Keratinocyte (primary cell): ENCODE measurements around the gene MUC6. TPM values are rescaled to one million over a fixed set of nuclear protein-coding genes. Genes with fewer than 3 reads are reported as not detected.

ENCODE experiments used
- DNase-seq: peaks from one replicate; pipeline ENCODE4 v3.0.0-alpha.2; 2011; ENCODE audit warnings: low read depth, missing footprints, low spot score
- FAIRE-seq: peaks from 2 replicates; lab custom pipeline; 2011; peaks lifted over from hg19 to GRCh38; lab: Jason Lieb, UNC
- H2AFZ ChIP-seq: 2 replicates; pipeline ENCODE4 v1.6.0; 2012; ENCODE audit warnings: low read length, control low read depth, inconsistent platforms; ENCODE audit not compliant: control insufficient read depth
- H3K27ac ChIP-seq: 2 replicates; pipeline ENCODE4 v1.5.1; 2011; ENCODE audit warnings: low read length; ENCODE audit not compliant: control insufficient read depth, insufficient read depth
- H3K27me3 ChIP-seq: 3 replicates; pipeline ENCODE4 v1.6.0; 2011; ENCODE audit warnings: low read length; ENCODE audit not compliant: control insufficient read depth, insufficient read depth; ENCODE audit errors: extremely low read depth
- H3K36me3 ChIP-seq, 2 experiments: 2 replicates in 1 of 2; 3 replicates in 1 of 2; pipeline ENCODE4 v1.5.1; 2011; ENCODE audit warnings: low read length in 2 of 2, mild to moderate bottlenecking in 1 of 2; ENCODE audit not compliant: control insufficient read depth in 2 of 2, insufficient read depth in 2 of 2; ENCODE audit errors: extremely low read depth in 1 of 2
- H3K4me1 ChIP-seq: 3 replicates; pipeline ENCODE4 v1.5.1; 2011; ENCODE audit warnings: low read length; ENCODE audit not compliant: control insufficient read depth, insufficient read depth; ENCODE audit errors: extremely low read depth
- H3K4me2 ChIP-seq: 3 replicates; pipeline ENCODE4 v1.6.0; 2011; ENCODE audit warnings: low read depth, low read length; ENCODE audit not compliant: control insufficient read depth, insufficient read depth; ENCODE audit errors: extremely low read depth
- H3K4me3 ChIP-seq, 3 experiments: fragments of 200-600 bp in 1 of 3; sonication (generic) in 1 of 3; 2 replicates in 2 of 3; 3 replicates in 1 of 3; pipeline ENCODE4 v1.5.1; 2011 to 2016; ENCODE audit warnings: low read length in 3 of 3, mild to moderate bottlenecking in 3 of 3, control low read depth in 2 of 3, inconsistent platforms in 1 of 3, low read depth in 1 of 3, mixed read lengths in 1 of 3, mixed run types in 1 of 3, moderate library complexity in 1 of 3; ENCODE audit not compliant: control insufficient read depth in 2 of 3, insufficient read depth in 2 of 3; ENCODE audit errors: extremely low read depth in 1 of 3
- H3K79me2 ChIP-seq: 2 replicates; pipeline ENCODE4 v1.6.0; 2012; ENCODE audit warnings: low read length; ENCODE audit not compliant: control insufficient read depth, insufficient read depth
- H3K9ac ChIP-seq: 3 replicates; pipeline ENCODE4 v1.6.0; 2011; ENCODE audit warnings: low read length; ENCODE audit not compliant: control insufficient read depth, insufficient read depth; ENCODE audit errors: extremely low read depth
- H3K9me1 ChIP-seq: 3 replicates; pipeline ENCODE4 v1.6.0; 2011; ENCODE audit warnings: low read length; ENCODE audit not compliant: control insufficient read depth, insufficient read depth; ENCODE audit errors: extremely low read depth
- H3K9me3 ChIP-seq: 2 replicates; pipeline ENCODE4 v1.5.1; 2012; ENCODE audit warnings: low read depth, low read length; ENCODE audit not compliant: control insufficient read depth
- H4K20me1 ChIP-seq: 3 replicates; pipeline ENCODE4 v1.6.0; 2011; ENCODE audit warnings: low read length; ENCODE audit not compliant: control insufficient read depth, insufficient read depth; ENCODE audit errors: extremely low read depth
- CTCF ChIP-seq, 3 experiments: IDR thresholded peaks in 1 of 3; conservative IDR thresholded peaks in 1 of 3; optimal IDR thresholded peaks in 1 of 3; 2 replicates in 2 of 3; 3 replicates in 1 of 3; pipeline versions ENCODE3 to v1.5.1; 2011; ENCODE audit warnings: low read length in 3 of 3, mild to moderate bottlenecking in 3 of 3, moderate library complexity in 2 of 3, control low read depth in 1 of 3, inconsistent platforms in 1 of 3; ENCODE audit not compliant: insufficient read depth in 2 of 3; ENCODE audit errors: extremely low read depth in 1 of 3
- EZH2 ChIP-seq: IDR thresholded peaks from one replicate; pipeline ENCODE4 v1.6.1; 2012; ENCODE audit warnings: inconsistent platforms, mild to moderate bottlenecking, low read length, moderate library complexity
- dilution Hi-C: fragments of 300-500 bp; cut with MboI; formaldehyde crosslinking; loops from one replicate; pipeline ENCODE4 v1.7.0; 2020; ENCODE audit warnings: low sequenced_read_pairs; ENCODE audit not compliant: extremely low pct_ligation_motif_present
- polyA plus RNA-seq, 5 experiments: library from polyadenylated mRNA; depleted of rRNA in 3 of 5; stranded (reverse) in 3 of 5; stranded (forward) in 1 of 5; unstranded in 1 of 5; fragments of >200 nt; gene quantifications; 1 replicate in 1 of 5; 2 replicates in 3 of 5; 3 replicates in 1 of 5; pipeline versions ENCODE4 v1.2.1 to v1.2.3, GENCODE V29; 2011 to 2012; ENCODE audit warnings: missing spikeins in 2 of 5, low read depth in 1 of 5, low replicate concordance in 1 of 5

The MUC6 gene
- polyA plus RNA-seq, 1 donor (not counting 4 experiments of a cell fraction or from before 2014, with no cell fraction given), result not detected

DNA sequence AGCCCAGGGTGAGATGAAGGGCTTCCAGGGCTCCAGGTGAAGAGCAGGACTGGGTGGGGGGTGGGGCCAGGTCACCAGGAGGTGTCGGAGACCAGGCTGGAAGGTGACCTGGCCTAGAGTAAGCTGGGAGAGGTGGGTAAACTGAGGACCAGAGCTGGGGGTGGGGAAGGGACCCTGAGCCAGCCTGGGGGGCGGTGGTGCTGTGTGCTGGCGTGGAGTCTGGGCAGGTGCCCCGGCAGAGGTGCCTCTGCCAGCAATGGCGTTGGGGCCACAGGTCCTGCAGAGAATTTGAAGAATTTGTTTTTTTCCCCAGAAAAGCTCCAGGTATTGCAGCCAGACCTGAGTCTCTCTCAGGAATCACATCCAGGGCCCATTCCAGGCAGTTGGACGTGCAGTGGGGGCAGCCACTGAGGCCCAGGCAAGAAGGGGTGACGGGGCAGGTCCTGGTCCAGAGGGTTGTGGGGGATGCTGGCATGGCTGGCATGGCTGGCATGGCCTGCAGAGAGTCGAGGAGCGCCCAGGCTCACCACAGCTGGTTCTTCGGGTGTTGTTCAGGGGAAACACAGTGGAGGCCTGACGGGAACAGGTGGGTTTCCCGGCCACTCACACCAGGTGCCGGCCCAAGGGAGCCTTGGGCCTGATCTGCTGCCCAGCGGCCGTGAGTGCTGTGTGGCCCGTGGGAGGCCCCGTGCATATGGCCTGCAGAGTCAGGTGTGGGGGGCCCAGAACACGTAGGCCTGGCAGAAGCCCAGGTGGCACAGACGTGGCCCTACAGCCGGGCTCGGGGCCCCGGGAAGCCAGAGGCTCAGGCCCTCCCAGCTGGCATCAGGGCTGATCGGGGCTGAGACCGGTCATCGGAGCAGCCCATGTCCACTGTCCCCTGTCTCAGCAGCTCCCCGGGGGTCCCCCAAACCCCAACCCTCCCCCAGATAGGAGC is 6.4 kb upstream of the MUC6 start:
- Histone ChIP-seq H3K9me1 (no peaks in the 10 kb centered on the region), H3K27me3 (peaks cover 15% of the 10 kb centered on the region), H3K9ac (no peak overlapping the region), H2AFZ (no peak overlapping the region), H3K4me2 (no peak overlapping the region), H3K36me3 (no peaks in the 10 kb centered on the region), H3K4me1 (no peaks in the 10 kb centered on the region), H3K79me2 (no peaks in the 10 kb centered on the region), H3K4me3 (no peak overlapping the region), H3K9me3 (no peaks in the 10 kb centered on the region), H3K27ac (no peak overlapping the region), H4K20me1 (no peaks in the 10 kb centered on the region)
- dilution Hi-C loops, result no loop called here
- DNase-seq (no peak), FAIRE-seq (no peak)
- TF ChIP-seq CTCF (optimal IDR thresholded peaks at IDR 0.05 in 1 of 3, IDR thresholded peaks at IDR 0.05 in 1 of 3, conservative IDR thresholded peaks at IDR 0.05 in 1 of 3; ENCODE audit: extremely low read depth in 1 of 3, insufficient read depth in 2 of 3, low read length in 3 of 3) (no peak), EZH2 (no peak)

DNA sequence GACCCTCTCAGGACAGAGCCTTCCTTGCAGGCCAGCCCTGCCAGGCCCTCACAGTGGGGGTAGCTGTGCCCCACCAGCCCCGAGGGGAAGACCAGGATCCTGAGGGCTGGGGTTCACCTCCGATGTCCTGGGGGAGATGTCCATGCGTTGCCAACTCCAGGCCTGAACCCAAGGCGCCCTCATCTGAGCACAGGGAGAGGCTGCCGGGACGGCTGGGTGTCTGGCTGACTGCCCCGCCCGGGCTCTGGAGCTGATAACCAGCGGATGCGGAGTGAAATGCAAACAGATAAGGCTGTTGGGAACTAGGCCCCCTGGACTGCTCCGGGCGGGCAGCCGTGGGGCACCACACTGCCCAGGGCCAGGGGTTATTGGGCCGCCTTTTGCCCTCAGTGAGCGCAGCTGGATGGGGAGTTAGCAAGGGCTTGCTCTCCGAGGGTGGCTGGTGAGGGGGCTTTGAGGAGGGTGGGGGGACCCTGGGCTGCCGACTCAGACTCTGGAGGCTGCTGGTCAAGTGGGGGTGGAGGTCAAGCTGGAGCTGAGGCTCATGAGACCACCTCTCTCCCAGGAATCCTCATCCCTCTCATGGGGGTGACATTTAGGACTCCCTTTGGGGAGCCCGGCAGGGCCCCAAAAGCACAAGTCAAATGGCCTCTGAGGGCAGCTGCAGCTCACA is 5.6 kb upstream of the MUC6 start:
- no peak overlapping the region for H3K4me3 ChIP-seq
- no peak overlapping the region for H3K4me2 ChIP-seq
- no peak for DNase-seq
- no peaks in the 10 kb centered on the region for H4K20me1 ChIP-seq
- H3K36me3 ChIP-seq, result no peaks in the 10 kb centered on the region
- H3K4me1 ChIP-seq, result no peaks in the 10 kb centered on the region
- no peak for FAIRE-seq
- dilution Hi-C loops, result no loop called here
- no peaks in the 10 kb centered on the region for H3K79me2 ChIP-seq
- H2AFZ ChIP-seq, result no peak overlapping the region
- no peak overlapping the region for H3K9ac ChIP-seq
- no peak overlapping the region for H3K27ac ChIP-seq
- H3K9me1 ChIP-seq, result no peaks in the 10 kb centered on the region
- no peaks in the 10 kb centered on the region for H3K9me3 ChIP-seq
- TF ChIP-seq CTCF (optimal IDR thresholded peaks at IDR 0.05 in 1 of 3, IDR thresholded peaks at IDR 0.05 in 1 of 3, conservative IDR thresholded peaks at IDR 0.05 in 1 of 3; ENCODE audit: extremely low read depth in 1 of 3, insufficient read depth in 2 of 3, low read length in 3 of 3) (peak in 1 of 3 experiments; percentile 28), EZH2 (no peak)
- peaks cover 10% of the 10 kb centered on the region for H3K27me3 ChIP-seq
